ENCODE data around the gene GPX6. TPM values are rescaled to one million over a fixed set of nuclear protein-coding genes. Genes with fewer than 3 reads are reported as not detected.
"Not testable (repeated sequence)": the region's sequence is repeated elsewhere in the genome, so short reads cannot be mapped to it uniquely, and the experiment has no call there.

Gene GPX6, protein sequence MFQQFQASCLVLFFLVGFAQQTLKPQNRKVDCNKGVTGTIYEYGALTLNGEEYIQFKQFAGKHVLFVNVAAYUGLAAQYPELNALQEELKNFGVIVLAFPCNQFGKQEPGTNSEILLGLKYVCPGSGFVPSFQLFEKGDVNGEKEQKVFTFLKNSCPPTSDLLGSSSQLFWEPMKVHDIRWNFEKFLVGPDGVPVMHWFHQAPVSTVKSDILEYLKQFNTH
- polyA plus RNA-seq (ENCODE audit: insufficient read length in 4 of 4): not detected

DNA sequence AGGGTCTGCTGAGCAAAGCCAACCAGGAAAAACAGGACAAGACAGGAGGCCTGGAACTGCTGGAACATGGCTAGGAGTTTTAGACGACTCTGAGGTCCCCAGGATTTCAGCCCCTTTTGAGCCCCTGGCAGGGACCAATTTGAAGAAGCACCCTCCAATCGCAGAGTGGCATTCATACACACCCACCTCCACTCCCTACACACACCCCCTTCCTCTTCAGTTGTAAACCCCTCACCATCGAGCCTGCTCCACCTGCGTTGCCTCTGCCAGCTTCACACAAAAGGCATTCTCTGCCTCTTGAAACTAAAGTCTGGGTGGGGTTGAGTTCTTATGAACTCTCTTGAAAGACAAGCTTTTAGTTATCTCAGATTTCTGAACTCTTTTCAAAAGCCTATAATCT lies at the start of gene GPX6:
TSS of gene GPX6 (minus strand) at position 118 of the 400 bp plus-strand sequence. CDS start at position 68, 50 bp downstream.
- DNase-seq (ENCODE audit: low read depth in 4 of 4, low spot score in 2 of 4): no peak

DNA sequence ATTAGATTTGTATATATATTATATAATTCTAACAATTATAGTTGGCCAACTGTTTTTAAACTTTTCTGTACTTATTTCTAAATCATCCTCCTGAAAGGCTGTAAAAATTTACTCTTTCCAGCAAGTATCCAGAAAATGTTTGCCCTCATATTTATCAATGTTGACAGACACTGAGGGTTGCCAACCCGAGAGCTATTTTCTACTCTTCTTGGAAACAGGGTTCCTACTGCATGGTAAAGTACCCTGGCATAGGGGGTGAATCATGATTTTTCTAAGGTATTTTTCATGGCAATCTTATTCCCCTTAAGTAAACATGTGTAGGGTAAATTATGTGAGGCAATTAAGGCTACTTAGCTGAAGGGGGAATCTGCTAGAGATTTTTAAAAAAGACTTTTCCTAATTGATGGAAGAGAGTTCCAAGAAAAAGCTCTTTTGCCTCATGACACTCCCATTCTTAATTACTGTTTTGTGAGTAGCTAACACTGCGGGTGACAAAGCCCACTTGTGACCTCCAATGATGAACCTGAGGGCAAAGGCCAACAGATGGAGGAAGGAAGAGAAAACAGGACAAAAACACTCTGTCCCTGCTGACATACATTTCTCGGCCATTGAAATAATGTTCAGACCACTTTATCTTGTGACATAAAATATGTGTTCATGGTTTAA lies 48.0 kb upstream of the GPX6 start:
- DNase-seq (ENCODE audit: low read depth in 4 of 4, low spot score in 2 of 4): no peak

DNA sequence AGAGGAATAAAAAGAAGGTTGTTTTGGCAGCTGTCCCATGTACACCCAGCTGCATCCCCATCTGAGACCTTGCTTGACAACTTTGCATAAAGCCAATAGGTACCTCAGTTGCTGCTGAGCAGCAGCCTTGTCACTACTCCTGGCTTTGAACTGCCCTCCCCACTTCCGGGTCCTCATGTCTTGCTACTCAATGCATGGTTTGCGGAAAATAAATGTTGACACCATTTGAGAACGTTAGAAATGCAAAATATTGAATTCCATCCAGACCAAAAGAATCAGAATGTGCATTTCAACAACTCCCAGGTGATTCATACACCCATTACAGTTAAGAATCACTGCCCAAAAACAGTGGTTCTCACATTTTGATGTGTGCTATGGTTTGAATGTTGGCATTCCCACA lies 43.0 kb upstream of the GPX6 start:
- DNase-seq (ENCODE audit: low read depth in 4 of 4, low spot score in 2 of 4): no peak

DNA sequence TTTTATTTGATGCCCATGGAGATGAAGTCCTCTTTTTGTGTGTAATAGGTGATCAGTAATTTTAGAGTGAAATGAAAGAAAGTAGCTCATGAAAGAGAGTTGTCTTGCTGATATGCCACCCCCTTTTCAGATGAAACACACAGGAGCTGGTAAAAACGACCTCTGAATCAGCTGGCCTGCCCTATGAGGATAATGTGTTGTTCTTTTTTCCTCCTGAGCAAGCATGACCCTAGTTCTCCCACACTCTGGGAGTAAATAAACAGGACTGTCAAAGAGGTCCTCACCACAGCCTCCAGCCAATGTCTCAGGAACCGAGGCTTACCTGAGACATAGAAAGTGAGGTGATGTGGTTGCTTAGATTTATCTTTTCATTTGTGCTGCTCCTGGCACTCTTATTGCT lies 39.5 kb upstream of the GPX6 start:
- no peak for DNase-seq (ENCODE audit: low read depth in 4 of 4, low spot score in 2 of 4)

DNA sequence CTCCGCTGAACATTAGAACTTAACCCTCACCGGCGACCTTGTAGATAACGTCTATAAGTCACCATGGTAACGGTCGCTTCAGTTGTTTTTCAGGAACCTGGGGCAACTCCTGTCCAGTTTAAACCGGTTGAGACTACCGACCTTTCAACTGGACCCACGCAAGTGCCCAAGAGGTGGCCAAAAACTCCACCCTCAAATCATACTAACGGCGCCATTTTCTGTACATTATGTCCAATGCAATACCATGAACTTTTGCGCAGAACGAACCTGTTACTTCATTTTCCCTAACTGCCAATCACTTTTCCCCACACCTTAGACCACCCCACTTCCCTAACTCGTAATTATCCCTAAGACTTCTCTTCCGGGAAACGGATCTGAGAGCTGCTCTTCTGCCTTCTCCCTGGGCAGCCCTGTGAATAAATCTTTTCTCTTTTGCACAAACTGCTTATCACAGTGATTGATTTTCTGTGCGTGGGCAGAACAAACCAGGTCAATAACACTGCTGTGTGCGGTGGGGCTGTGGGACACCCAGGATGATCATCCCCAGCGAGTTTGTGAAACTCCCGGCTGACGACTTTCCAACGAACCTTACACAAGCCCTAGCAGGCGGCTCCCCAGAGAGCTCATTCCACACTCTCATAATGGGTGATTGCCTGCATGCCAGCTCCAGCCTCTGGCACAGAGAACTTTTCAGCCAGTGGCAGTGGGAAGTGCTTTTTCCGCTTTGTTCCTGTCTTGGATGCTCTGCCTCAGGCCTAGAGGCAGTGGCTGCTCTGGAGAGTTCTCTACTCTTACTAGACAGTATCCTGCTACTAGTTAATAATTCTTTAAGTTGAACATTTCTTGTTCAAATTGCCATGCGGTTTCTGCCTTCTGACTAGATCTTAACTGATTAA lies 38.6 kb upstream of the GPX6 start:
- DNase-seq (ENCODE audit: low read depth in 4 of 4, low spot score in 2 of 4): no peak

DNA sequence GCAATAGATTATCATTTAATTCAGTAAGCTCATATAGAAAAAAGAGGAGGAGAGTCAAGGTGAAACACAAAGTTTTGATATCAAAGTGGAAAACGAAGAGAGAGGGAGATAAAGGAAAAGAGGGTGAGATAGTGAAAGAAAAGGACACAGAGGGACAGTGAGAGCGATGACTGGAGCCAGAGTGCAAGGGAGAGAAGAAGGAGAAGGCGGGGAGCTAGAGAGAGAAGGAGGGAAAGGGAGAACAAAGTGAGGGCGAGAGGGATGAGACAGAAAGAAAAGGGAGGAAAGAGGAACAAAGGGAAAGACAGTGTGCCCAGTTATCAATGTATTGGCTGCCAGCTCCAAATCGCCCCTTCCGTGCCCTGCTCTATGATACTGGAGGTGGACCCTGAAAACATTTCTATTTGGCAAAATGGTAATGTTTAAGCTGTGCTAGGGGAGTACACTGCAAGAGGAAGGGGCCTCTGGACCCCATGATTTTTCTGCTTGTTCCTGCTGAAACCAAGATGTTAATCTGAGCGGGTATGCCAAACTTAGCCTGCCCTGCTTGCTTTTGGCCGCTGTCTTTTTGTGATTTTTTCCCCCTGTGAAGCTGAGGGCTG lies 37.9 kb upstream of the GPX6 start:
- no peak for DNase-seq (ENCODE audit: low read depth in 4 of 4, low spot score in 2 of 4)

DNA sequence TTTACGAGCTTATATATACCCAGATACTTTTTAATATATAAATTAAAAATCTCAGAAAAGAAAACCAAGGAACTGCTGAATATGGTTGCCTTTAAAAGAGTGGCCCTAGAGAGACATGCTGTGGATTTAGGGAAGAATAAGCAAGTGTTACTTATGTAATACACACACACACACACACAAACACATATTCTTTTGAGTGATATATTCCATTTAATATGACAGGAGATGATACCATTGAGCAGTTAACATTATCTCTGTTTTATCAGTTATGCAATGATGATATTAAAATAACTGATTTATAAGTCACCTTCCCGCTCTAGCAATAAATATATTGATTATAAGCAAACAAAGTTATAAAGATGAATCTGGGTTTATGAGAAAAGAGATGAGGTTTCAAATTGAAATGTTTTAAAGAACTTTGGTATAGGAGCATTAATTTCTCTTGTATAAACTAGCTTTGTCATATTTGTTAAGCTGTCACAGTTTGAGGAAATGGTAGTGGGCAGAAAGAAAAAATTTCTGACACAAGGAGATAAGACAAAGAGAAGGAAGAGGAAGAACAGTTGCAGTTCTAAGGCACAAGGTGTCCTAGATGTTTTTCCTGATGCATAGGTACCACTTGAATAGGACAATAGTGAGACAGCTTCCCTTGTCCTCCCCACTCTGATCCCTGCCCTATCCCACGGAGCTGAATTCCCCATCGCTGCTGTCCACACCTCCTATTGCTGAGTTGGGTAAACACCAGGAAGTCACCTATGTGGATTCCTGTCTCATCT lies 36.5 kb upstream of the GPX6 start:
- DNase-seq (ENCODE audit: low read depth in 4 of 4, low spot score in 2 of 4): no peak

DNA sequence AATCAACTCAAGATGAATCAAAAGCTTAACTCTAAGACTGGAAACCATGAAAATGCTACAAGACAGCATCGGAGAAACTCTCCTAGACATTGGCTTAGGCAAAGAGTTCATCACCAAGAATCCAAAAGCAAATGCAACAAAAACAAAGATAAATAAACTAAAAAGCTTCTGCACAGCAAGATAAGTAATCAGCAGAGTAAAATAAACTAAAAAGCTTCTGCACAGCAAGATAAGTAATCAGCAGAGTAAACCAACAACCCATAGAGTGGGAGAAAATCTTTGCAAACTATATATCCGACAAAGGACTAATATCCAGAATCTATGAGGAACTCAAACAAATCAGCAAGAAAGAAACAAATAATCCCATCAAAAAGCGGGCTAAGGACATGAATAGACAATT lies 31.4 kb upstream of the GPX6 start:
- DNase-seq (ENCODE audit: low read depth in 4 of 4, low spot score in 2 of 4): not testable (repeated sequence)

DNA sequence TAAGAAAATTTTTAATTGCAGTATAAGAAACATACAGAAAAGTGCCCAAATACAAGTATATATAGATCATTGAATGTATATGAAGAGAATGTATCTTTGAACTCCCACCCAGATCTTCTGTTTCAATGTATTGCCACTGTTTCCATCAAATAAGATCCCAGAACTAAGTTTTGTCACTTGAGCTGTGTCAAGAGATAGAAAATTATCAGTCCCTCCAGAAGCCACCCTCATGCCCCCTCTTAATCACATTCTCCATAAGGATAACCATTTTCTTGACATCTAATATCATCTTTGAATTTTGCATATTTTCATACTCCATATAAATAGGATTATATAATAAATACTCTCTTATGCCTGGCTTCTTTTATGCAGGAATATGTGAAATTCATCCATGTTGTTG lies 30.4 kb upstream of the GPX6 start:
- no peak for DNase-seq (ENCODE audit: low read depth in 4 of 4, low spot score in 2 of 4)

DNA sequence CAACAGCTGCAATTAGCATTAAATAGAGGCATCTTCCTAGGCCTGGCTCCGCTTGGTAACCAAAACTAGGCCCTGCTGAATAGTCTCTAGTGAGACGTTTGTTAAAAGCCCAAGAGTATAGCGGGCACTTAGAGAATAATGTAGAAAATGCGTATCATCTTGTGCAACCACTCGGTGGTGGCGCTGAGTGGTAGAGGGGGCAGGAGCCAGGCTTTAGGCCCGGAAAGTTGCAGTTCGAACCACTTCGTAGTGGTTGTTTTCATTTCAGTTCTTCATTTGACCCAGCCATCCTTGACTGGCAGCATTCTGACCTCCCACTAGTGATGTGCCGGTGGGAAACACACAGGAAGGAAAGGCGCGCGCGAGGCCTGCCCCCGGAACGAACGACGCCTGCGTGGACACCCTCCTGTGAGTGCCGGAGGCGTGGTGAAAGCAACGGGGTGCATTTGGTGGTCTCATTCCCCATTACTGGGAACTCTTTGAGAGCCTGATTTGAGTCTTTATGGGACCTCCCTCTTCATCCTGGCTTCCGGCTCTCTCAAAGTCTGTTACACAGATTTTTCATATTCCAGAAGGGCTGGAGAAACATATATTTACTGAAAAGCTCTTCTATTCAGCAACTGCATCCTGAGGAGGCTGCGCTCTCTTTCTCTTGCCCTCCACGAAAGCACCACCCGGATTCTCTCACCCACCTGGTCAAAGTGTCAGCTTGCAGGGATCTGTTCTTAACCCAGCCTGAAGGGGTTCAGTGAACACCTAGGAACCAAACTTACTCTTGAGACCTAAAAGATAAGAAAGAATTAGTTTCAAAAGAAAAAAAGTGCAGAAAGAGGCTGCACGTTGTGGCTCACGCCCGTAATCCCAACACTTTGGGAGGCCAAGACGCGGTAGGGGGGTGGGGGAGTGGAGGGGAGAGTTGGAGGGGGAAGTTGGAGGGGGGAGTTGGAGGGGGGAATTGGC lies 28.3 kb upstream of the GPX6 start:
- DNase-seq (ENCODE audit: low read depth in 4 of 4, low spot score in 2 of 4): no peak

DNA sequence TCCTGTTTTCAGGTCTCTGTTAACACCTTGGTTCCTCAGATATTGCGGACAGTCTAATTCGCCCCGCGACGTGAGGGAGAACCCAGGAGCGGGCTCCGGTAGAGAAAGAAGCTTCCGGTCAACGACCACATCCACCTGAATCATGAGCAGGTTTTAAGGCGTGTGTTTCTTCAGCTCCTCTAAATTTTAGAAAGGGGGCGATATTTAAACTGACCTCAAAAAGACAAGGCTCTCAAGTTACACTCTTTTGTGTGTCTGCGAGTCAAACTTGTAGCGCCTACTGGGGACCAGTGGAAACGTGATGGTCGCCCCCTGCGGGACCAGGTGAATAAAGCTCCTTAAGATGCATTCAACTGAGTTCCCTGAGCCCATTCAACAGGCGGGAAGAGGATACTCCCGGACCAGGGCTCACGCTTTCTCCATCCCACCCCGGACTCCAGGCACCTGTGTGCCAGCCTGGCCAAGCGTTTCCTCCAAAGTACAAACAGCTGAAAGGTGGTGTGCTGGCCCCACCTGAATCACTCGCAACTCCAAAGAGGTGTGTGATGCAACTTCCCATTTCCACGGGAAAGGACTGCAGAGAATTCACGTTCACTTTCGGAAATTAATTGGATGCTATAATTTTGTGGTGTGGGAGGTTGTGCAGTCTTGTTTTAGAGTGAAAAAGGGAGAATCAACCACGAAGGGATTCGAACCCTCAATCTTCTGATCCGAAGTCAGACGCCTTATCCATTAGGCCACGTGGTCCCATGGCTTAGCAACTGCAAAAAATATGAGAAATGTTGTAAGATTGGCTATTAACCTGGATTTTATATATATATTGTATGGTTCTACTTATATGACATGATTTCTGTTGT lies 27.1 kb upstream of the GPX6 start:
- DNase-seq (ENCODE audit: low read depth in 4 of 4, low spot score in 2 of 4): no peak

DNA sequence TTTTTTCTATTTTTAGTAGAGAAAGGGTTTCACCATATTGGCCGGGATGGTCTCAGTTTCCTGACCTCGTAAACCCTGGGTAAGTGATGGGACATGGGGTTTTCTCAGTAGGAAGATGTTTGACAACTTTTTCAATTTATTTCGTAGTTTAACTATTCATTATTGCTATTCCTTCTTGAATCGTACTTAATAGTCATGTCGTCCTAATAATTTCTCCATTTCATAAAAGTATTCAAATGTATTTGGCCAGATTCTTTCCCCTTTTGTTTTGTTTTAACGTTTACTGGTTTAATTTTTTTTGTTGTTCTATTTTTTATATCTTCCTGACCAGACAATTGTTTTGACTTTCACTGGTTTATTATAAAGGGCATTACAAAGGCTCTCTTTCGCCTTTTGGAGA lies 26.4 kb upstream of the GPX6 start:
- DNase-seq (ENCODE audit: low read depth in 4 of 4, low spot score in 2 of 4): no peak

DNA sequence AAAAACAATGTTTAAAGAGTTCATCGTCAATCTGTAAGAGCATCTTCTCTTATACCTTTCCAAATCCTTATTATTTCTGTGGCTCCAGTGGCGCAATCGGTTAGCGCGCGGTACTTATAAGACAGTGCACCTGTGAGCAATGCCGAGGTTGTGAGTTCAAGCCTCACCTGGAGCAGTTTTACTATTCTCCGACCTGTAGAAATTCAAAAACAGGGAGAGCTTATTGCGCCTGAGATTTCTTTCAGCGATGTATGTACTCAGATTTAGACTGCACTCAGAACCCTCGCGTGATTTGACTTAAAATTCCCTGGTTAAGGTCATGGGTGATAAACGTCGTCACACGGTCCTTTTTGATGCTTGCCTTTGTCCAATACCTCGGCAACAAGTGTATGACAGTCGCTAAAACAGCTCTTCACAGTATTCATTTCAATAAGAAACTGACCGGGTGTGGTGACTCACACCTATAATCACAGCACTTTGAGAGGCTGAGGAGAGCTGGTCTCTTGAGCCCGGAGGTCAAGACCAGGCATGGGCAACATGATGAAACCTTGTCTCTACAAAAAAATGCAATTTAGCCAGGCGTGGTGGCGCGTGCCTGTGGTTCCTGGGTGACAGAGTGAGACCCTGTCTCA lies 22.0 kb upstream of the GPX6 start:
- DNase-seq (ENCODE audit: low read depth in 4 of 4, low spot score in 2 of 4): no peak

DNA sequence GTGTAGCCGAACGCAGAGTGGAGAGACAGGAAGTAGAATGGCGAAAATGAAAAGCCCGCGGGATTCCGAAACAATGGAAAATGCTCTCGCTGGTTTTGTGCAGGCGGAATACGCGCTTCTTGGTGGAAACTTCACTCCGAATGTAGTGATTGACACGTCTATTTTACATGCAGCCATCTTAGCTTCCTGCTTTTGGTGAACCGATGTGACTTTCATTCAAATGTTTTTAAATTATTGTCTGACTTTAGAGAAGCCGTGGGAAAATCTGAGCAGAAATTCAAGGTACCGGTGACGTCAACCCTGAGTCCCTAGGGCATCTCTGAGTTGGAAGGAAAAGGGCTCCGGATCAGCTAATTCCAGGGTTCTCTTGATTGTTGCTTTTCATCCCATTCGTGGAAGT lies 21.5 kb upstream of the GPX6 start:
- DNase-seq (ENCODE audit: low read depth in 4 of 4, low spot score in 2 of 4): no peak

DNA sequence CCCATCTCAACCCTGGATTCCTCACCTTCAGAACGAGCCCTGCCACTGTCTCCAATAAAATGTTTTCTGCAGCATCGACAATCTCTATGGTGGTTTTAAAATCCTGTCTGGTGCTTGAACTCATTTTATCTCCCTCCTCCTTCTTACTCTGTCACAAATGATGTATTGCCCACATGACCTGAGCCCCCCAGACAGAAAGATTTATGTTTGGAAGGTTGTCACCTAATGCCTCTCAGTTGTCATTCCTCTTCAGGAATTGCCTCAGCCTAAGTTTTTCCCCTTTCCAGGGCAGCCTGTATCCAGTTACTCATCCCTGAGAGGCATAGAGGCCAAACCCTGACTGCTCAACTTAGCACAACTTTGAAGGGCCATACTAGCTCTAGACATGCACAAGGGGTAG lies 19.3 kb upstream of the GPX6 start:
- DNase-seq (ENCODE audit: low read depth in 4 of 4, low spot score in 2 of 4): no peak

DNA sequence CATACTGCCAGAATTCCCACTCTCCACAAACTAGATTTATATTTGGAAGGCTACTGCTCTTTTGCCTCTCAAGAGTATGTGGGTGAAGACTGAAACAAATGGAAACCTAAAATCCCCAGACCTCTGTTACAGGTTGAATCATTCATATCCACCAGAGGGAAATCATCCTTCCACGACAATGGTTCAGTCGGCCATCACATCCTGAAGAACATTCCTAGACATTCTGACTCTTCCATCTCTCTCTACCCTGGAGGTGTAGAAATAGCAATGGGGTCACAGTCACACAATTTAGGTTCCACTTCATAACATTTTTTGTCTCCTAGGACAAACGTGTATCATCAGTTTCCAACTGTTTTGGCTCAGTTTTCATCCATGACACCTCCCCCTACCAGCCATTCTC lies 18.7 kb upstream of the GPX6 start:
- DNase-seq (ENCODE audit: low read depth in 4 of 4, low spot score in 2 of 4): no peak

DNA sequence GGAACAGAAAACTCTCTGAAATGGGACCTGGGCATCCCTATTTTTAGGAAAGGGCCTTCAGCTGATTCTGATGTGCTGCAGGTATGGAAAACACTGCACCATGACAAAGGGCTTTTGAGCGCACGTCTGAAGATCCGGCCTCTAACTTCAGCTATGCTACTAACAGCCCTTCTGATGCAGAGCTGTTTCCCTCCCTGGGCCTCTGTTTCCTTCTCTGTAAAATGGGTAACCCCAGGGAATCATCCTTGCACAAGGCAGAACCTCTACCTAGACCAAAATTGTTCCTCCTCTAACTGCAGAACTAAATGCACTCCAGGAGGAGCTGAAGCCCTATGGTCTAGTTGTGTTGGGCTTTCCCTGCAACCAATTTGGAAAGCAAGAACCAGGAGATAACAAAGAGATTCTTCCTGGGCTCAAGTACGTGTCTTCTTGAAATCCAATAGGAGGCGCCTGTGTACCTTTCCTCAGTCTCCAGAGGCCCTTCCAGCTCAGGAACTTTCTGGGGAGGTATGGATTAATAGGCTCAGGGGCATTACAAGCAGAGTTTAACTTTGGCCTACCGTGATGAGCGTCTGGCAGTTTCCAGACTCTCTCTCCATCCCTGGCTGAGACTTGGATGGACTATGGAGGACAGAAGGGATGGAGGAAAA lies 16.0 kb upstream of the GPX6 start:
- no peak for DNase-seq (ENCODE audit: low read depth in 4 of 4, low spot score in 2 of 4)

Measured in left renal cortex interstitium (tissue), 4 donors.